ENCODE data around the gene IER5.
"Not testable (repeated sequence)": the region's sequence is repeated elsewhere in the genome, so short reads cannot be mapped to it uniquely, and the experiment has no call there.

Gene IER5

DNA sequence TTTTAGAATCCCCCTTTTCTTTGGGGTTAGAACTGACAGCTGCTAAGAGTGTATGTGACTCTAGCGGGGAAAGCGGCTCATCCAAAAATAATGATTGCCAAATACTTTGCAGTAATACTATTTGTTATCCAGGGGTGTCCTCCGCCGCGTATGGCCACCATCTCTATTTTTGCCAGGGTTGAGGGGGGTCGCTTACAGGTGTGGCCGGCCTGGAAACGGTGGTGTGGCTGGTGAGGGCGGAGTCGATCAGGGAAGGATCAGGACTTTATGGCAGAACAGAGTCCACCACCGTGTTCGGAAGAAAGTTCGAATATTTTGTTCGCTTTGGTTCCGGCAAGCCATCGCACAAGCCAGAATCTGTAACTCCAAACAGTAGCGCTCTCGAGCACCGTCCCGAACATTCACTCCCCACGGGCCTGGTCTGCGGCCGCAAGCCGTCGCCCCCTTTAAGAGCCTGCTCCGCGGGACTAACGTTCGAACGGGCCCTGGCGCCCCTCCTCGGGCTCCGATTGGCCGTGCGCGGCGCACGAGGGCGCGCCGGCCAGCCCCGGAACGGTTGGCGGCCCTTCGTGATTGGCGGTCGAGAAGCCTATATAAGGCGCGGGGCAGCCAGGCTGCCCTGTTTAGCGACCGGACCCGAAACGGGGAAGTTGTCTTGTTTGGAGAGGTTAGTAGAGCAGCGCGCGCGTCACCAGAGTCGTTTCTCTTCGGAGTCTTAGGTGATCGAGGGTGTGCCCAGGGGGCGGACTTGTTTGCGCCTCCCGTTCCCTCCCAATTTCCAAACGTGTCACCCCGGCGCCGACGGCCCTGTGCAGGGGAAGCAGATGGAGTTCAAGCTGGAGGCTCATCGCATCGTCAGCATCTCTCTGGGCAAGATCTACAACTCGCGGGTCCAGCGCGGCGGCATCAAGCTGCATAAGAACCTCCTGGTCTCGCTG lies at the start of gene IER5:
Gene IER5 (plus strand): TSS at position 622 of the 938 bp plus-strand sequence. CDS start 203 bp downstream, at position 825.
- peak; percentile 93 to 94 for DNase-seq (ENCODE audit: low read depth in 2 of 2, low spot score in 1 of 2)

DNA sequence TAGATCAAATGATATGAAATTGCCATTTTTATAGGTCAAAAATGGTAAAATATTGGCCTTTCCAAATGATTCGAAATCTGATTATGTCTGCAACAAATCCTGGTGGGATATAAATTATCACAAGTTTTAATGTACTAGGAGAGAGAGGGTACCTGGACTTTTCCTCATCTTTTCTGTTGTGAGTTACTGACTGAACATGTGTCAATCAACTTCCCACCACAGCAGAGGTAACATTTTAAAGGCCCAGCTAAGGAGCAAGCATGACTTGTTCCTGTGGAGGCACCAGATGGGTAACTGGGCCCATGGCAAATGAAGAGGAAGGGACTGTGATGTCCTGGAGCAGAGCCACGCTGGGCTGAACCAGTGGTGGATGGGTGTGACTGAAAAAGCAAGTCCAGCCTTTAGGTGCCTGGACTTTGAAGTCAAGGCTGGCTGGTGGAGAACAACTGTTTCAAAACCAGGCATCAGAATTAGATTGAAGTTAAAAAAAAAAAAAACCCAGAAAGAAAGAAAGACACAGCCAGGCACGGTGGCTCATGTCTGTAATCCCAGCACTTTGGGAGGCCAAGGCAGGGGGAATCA lies 48.1 kb upstream of the IER5 start:
- DNase-seq (ENCODE audit: low read depth in 2 of 2, low spot score in 1 of 2), result no peak

DNA sequence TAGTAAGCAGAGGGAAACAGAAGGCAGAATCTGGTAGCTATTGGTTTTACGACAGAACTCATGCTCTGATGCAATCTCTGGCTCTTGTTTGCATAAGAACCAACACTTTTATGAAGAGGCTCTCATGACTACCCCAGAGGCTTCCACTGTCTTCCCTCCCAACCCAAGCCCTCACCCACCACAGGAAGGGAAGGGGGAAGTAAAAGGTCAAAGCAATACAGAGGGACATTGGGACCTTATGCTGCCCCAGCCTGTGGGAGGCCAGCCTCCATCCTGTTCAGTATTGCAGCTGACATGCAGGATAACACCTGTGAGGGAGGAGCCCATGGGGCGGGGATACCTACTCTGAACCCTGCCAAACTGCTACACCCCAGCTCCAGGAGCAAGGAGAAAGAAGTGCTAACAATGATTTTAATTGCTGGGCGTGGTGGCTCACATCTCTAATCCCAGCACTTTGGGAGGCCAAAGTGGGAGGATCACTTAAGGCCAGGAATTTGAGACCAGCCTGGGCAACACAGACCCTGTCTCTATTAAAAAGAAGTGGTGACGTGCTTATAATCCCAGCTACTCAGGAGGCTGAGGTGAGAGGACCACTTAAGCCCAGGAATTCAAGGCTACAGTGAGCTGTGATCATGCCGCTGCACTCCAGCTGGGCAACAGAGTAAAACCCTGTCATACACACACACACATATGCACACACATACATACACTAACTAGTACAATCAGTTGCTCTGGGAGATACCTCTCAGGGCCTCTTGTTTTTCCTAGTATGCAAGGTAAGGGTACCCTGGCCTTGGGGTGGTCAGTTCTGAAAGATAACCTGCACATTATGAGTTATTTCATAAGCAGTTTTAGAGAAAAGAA lies 45.2 kb upstream of the IER5 start:
- DNase-seq (ENCODE audit: low read depth in 2 of 2, low spot score in 1 of 2), result no peak

DNA sequence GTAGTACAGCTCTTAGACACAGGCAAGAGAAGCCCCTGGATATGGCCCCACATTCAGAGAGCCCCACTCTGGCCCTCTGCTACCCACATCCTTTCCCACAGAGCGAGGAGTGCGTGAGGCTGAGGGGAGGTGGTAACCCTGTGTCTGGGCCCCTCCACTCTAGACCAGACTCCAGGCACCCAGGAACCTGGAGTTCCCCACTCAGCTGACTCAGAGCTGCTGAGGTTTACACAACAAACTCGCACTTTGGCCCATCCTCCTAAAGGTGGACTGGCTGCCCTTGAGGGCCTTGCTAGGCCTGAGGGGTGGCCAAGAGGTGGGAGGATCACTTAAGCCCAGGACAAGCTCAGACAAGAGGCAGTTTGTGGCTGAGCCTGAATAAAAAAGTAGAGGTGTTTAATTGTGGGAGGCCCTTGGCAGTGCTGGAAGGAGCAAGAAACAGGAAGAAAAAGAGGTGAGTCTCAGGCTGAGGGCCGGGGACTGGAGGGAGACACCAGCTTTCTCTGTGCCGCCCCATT lies 44.0 kb upstream of the IER5 start:
- DNase-seq (ENCODE audit: low read depth in 2 of 2, low spot score in 1 of 2), result peak; percentile 12 to 34

DNA sequence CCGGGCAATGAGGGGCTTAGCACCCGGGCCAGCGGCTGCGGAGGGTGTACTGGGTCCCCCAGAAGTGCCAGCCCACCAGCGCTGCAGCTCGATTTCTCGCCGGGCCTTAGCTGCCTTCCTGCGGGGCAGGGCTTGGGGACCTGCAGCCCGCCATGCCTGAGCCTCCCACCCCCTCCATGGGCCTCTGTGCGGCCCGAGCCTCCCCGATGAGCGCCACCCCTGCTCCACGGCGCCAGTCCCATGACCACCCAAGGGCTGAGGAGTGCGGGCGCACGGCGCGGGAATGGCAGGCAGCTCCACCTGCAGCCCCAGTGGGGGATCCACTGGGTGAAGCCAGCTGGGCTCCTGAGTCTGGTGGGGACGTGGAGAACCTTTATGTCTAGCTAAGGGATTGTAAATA lies 42.6 kb upstream of the IER5 start:
- DNase-seq (ENCODE audit: low read depth in 2 of 2, low spot score in 1 of 2), result not testable (repeated sequence)

DNA sequence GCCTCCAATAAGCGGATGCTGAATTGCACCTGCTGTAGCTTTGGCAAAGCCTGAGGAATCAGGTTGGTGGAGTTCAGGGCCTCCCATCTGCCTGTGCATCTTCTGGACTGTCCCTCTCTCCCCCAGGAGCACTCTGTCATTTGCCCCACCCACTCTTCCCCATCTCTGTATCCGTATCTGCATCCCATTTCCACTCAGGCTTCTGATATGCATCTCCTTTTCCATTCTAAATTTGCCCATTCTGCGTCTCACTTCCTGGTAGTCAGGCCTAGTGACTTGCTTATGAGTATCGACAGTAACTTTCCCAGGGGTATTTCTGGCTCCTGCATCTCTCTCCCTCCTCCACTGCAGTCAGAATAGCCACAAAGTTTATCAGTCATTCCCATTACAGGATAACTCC lies 39.1 kb upstream of the IER5 start:
- DNase-seq (ENCODE audit: low read depth in 2 of 2, low spot score in 1 of 2), result no peak

DNA sequence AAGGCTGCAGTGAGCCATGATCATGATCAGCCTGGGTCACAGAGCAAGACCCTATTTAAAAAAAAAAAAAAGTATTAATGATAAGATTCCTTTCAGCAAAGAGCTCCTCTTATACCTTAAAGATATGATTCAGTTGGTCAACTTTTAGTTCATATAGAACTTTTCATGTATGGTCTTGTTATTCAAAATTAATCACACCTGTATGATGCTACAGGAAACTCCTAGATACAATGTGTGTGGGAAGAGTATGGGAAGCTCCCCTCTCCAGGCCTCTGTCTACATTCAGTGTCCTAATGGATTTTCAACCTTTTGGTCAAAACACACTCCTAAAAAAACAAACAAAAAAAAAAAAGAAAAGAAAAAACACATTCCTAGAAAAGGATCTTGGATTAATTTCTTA lies 37.6 kb upstream of the IER5 start:
- no peak for DNase-seq (ENCODE audit: low read depth in 2 of 2, low spot score in 1 of 2)

DNA sequence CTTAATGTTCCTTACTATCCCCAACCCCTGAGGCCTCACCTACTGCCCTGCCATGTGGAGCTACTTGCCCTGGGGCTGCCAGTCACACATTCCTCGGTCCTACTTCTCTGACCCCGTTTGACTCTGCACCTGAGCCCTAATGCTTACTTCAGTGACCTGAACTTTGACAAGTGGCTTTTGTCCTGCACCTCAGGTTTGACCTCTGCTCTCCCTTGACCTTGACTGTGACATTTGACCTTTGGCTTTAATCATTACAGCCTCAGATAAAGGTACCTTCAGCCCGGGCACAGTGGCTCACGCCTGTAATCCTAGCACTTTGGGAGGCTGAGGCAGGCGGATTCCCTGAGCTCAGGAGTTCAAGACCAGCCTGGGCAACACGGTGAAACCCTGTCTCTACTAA lies 31.9 kb upstream of the IER5 start:
- DNase-seq (ENCODE audit: low read depth in 2 of 2, low spot score in 1 of 2), result no peak

DNA sequence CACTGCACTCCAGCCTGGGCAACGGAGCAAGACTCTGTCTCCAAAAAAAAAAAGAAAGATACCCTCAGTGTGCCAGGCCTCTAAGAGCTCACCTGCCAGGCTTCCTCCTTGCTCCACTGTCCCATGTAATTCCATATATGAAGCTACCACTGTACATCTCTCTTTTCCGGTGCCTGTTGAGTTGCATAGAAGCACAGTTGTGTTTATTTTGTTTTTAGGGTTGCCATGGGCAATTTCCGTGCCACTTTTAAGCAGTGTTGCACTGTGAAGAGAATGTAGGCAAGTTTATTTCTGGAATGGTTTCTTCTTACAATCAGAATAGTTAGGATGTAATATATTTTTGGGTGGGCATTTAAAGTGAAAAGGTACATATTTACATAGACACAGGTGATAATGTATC lies 31.4 kb upstream of the IER5 start:
- DNase-seq (ENCODE audit: low read depth in 2 of 2, low spot score in 1 of 2), result no peak

DNA sequence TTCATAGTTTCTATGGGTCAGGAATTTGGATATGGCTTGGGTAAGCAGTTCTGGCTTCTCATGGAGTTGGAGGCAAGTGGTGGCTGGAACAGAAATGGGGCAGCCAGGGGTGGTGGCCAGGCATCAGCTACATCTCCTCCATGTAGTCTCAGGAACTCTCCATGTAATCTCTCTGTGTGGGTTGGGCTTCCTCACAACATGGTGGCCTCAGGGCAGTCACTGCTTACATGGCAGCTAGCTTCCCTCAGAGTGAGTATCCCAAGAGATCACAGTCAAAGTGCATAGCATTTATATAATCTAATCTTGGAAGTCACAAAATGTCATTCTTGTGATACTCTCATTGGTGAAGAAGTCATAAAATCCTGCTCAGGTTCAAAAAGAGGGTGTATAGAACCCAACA lies 29.1 kb upstream of the IER5 start:
- DNase-seq (ENCODE audit: low read depth in 2 of 2, low spot score in 1 of 2), result no peak

DNA sequence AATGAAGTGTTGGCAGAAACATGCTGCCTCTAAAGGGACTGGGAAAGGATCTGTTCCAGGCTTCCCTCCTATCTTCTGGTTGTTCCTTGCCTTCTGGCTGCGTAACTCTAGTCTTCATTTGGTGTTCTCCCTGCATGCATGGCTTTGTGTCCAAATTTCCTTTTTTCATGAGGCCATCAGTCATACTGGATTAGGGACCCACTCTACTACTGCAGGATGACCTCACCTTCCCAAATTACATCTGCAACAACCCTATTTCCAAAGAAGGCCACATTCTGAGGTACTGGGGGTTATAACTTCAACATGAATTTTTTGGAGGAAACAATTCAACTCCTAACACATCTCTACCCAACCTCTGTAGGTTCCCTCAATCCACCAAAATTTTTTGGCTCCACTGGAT lies 28.4 kb upstream of the IER5 start:
- no peak for DNase-seq (ENCODE audit: low read depth in 2 of 2, low spot score in 1 of 2)

DNA sequence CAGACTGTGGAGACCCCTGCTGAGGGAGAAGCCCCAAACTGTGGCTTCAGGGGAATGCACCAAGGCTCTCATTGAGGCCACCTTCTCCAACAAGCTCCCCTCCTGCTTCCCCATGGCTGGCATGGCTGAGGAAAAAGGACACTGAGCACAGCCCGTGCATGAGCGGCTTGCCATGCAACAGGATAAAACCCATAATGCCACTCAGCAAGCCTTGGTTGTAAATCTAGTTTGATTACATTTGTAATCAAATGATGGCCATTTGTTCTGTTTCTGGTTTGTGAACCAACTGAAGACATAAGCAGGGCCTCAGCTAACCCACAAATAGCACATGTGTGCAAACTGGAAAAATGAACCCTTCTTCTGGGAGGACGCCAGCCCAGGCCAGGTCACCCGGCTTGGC lies 27.6 kb upstream of the IER5 start:
- DNase-seq (ENCODE audit: low read depth in 2 of 2, low spot score in 1 of 2), result not testable (repeated sequence)

DNA sequence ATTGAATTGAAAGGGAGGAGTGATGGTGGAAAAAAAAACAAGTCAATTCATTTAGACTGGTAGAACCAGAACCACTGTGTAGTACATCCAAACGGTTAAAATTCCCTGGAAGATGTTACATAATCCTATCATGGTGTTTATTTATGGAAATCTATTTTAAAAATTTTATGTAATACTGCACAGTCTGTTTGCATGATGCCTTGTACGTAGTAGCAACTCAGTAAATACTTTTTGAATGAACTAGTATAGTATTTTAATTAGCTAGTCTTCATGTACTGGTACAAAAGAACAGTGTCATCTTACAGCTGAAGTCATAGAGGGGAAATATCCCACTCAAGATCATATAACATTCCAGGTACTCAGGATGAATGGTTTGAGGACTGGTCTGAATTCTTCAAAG lies 27.0 kb upstream of the IER5 start:
- no peak for DNase-seq (ENCODE audit: low read depth in 2 of 2, low spot score in 1 of 2)

DNA sequence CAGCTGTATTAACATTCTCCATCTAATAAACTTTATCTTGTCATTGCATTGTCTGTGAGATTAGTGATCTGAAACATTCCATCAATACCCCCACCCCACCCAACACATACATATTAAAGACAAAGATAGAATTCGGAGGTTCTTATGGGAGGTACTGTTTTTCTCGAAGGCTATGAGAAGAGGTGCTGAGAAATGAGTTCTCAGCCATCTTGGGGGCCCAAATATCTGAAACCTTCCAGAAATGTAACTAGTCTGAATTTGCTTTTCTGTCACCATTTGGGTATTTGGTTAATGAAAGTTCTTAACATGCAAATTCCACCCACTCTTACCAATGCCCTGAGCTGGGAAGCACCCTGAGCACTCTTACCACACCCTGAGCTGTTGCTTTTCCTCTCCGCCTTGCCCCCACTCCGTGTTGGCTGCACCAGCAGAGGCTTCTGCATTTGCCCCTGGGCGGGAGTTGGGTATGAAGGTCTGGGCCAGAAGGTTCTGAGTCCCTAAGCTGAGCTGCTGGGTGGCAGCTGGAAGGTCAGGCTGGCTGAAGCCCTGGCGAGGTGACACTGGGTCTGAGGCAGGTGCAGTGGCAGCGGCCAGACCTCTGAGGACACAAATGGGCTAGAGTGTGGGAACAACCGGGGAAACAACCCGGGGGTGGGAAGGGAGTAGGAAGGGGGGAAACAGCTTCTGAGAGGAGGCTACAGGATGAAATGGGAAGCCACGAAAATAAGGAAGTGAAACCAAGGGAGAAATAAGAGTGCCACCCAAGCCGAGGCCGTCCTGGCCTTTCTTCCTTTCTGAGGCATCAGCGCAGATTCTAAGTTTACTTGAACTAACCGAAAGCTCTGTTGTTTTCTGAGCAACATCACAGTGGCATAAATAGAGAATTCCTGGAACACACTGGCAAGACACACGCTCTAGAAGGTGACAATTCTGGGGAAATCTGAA lies 26.3 kb upstream of the IER5 start:
- DNase-seq (ENCODE audit: low read depth in 2 of 2, low spot score in 1 of 2), result no peak

DNA sequence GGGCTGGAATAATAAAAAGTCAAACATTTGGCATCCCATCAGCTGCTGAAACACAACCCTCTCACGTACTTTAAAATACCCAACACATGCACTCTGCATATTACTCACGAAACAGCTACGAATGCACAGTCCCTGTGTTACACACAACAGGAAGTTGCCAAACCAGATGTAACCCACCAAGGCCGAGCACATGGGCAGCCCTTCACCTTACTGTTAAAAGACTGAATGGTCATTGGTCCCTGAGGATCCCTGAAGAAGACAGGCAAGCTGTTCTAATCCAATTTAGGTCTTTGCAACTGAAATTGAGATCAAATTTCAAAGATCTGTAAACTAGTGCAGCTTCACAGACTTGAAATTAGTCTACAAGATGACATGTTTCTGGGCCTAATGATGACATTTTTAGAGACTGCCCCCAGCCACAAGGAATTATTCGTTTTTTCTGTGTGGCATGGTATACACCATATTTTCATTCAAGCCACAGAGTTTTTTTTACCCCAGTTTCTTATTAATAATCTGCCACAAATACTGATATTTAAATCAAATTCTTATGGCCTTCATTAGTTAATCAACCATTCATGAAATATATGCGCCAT lies 25.6 kb upstream of the IER5 start:
- DNase-seq (ENCODE audit: low read depth in 2 of 2, low spot score in 1 of 2), result peak in 1 of 2 donors; percentile 24

DNA sequence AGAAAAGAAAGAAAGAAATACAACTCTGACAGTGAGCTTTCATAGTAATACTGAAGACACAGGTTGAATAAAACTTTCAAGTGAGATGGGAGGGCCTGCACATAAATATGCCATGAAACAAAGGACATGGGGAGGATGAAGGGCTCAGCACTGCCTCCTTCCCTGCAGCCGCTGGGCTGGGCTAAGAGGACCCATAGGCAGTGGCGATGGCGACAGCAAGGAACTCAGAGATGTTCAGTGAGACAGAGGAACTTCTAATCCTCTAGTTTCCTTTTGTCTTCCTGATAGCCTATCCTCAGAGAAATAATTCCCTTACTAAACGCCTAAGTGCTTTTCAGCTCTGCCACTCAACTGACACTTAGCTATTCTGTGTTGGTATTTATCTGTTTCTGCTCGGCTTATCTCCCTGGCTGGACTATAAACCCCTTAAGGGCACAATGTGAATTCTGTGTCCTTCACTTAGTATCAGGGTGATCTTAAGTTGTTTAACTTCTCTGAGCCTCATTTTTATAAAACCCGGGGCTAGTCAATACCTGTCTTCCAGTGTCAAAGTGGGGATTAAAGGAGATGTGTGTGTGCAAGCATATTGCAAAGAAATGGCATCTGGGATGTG lies 24.4 kb upstream of the IER5 start:
- no peak for DNase-seq (ENCODE audit: low read depth in 2 of 2, low spot score in 1 of 2)

DNA sequence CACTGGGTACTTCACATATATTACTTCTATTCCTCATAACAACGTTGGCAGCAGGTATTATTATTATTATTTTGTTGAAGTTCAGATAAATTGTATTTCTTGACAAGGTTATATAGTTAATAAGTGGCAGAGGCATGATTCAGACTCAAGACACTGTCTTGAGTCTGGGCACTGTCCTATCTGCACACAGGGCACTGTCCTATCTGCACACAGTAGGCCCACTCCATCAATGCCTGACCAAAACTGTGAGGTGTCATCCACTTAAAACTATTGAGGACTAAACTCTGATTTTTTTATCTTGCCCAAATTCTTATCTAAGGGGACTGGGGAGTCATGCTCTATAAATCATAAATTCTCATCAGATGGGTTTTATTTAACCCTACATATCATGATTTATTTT lies 23.8 kb upstream of the IER5 start:
- no peak for DNase-seq (ENCODE audit: low read depth in 2 of 2, low spot score in 1 of 2)

DNA sequence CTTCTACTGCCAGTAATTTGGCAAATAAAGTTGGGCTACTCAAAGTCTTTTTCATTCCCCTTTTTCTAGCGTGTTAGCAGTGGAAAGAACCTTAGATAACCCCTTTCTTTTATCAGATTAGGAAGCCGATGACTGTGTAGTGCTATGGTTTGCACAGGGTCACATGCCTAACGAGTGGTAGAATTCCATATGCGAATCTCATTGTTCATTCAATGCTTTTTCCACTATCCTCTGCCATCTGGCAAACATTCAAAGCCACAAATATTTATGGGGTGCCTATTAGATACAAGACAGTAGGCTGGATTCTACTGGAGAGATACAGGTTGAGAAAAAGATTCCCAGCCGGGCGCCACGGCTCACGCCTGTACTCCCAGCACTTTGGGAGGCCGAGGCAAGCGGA lies 14.9 kb upstream of the IER5 start:
- DNase-seq (ENCODE audit: low read depth in 2 of 2, low spot score in 1 of 2), result no peak

DNA sequence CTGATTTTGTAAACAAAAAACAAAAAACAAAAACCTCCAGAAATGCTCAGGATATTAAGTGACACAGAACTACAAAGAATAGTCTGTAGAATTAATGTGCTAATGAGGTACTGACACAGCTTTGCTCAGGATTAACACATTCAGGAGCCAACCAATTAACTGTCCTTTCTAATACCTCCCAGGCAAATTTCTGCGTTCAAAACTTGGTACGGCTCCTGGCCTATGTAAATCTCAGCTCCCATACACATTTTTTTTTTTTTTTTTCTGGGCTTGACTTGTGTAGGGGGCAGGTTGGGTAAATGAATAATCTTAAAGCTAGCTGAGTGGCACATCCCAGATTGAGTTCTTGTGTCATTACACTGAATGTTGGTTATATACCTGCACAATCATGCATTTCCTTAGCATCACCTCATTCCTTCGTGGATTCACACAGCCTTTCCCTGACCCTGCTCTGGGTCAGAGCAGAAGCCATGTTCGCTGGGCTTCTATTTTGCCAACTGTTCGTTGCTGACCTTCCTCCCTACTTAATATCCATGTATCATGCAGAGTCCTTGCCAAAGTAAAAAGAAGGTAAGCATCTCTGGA lies 12.6 kb upstream of the IER5 start:
- no peak for DNase-seq (ENCODE audit: low read depth in 2 of 2, low spot score in 1 of 2)
